Right atrium auricular region (tissue), 2 donors: Measurements from ENCODE around the gene C4orf36. TPM values are rescaled to one million over a fixed set of nuclear protein-coding genes. Genes with fewer than 3 reads are reported as not detected.
A peak's percentile ranks its signal among the peaks of the same experiment; 100 is the strongest.

Source experiments
- DNase-seq: peaks from one replicate; pipeline ENCODE4 v3.0.0-alpha.2; 2019; ENCODE audit warnings: low spot score
- H3K27ac ChIP-seq, 2 donors: fragments of 200-600 bp; sonication (generic); 1 replicate in 1 of 2; 2 replicates in 1 of 2; pipeline ENCODE4 v1.5.1; 2016 to 2019
- H3K27me3 ChIP-seq, 2 donors: fragments of 200-600 bp; sonication (generic); one replicate each; pipeline versions ENCODE4 v1.5.1 to v1.6.0; 2017 to 2019
- H3K36me3 ChIP-seq: fragments of 200-600 bp; sonication (generic); one replicate; pipeline ENCODE4 v1.5.1; 2016
- H3K4me1 ChIP-seq, 2 donors: fragments of 200-600 bp; sonication (generic); one replicate each; pipeline versions ENCODE4 v1.5.1 to v1.6.0; 2017 to 2019
- H3K4me3 ChIP-seq, 2 donors: fragments of 200-600 bp; sonication (generic); 1 replicate in 1 of 2; 2 replicates in 1 of 2; pipeline ENCODE4 v1.5.1; 2017 to 2019; ENCODE audit warnings: mild to moderate bottlenecking in 1 of 2, moderate library complexity in 1 of 2
- H3K9me3 ChIP-seq, 2 donors: fragments of 200-600 bp; sonication (generic); one replicate each; pipeline ENCODE4 v1.5.1; 2019
- CTCF ChIP-seq, 2 donors: fragments of 200-600 bp; sonication (generic); IDR thresholded peaks; one replicate each; pipeline ENCODE4 v1.5.1; 2019; ENCODE audit warnings: antibody characterized with exemption in 2 of 2
- total RNA-seq, 2 donors: library from RNA; depleted of rRNA; stranded (reverse); fragments of >200 nt; gene quantifications; one replicate each; pipeline ENCODE4 v1.1.0, GENCODE V29; 2016

C4orf36 gene
- not detected for total RNA-seq

- Histone ChIP-seq H3K4me3 (peak within 1 kb of the TSS; percentile 68 to 82), H3K36me3 (no peaks in the 10 kb centered on the region), H3K4me1 (peaks cover 0 to 13% of the 10 kb centered on the region in 2 donors), H3K9me3 (no peaks in the 10 kb centered on the region), H3K27me3 (no peaks in the 10 kb centered on the region), H3K27ac (peak within 1 kb of the TSS; percentile 54 to 64)
- no peak for TF ChIP-seq CTCF (IDR thresholded peaks at IDR 0.05)
- DNase-seq, result peak; percentile 67
These were observed at the start of gene C4orf36 for GRCh38 chr4:86891762-86892635. Gene C4orf36 (minus strand): TSS chr4:86892422. CDS start chr4:86891520, 902 bp downstream.

DNA sequence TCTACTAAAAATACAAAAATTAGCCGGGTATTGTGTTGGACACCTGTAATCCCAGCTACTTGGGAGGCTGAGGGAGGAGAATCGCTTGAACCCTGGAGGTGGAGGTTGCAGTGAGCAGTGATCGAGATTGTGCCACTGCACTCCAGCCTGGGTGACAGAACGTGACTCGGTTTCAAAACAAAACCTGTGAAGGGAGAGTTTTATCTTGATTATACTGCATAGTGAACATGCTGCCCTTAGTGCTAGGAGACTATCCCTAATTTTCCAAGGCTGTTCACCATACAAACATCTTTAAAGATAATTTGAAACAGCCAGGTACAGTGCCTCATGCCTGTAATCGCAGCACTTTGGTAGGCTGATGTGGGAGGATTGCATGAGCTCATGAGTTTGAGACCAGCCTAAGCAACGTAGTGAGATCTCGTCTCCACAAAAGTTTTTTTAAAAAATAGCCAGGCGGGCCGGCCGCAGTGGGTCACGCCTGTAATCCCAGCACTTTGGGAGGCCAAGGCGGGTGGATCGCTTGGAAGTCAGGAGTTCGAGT lies 48.8 kb upstream of the C4orf36 start:
- Histone ChIP-seq H3K27ac (no peak overlapping the region), H3K27me3 (no peaks in the 10 kb centered on the region), H3K9me3 (no peaks in the 10 kb centered on the region), H3K36me3 (no peaks in the 10 kb centered on the region), H3K4me1 (peaks cover 0 to 59% of the 10 kb centered on the region in 2 donors), H3K4me3 (no peak overlapping the region)
- DNase-seq, result no peak
- TF ChIP-seq CTCF (IDR thresholded peaks at IDR 0.05), result no peak

DNA sequence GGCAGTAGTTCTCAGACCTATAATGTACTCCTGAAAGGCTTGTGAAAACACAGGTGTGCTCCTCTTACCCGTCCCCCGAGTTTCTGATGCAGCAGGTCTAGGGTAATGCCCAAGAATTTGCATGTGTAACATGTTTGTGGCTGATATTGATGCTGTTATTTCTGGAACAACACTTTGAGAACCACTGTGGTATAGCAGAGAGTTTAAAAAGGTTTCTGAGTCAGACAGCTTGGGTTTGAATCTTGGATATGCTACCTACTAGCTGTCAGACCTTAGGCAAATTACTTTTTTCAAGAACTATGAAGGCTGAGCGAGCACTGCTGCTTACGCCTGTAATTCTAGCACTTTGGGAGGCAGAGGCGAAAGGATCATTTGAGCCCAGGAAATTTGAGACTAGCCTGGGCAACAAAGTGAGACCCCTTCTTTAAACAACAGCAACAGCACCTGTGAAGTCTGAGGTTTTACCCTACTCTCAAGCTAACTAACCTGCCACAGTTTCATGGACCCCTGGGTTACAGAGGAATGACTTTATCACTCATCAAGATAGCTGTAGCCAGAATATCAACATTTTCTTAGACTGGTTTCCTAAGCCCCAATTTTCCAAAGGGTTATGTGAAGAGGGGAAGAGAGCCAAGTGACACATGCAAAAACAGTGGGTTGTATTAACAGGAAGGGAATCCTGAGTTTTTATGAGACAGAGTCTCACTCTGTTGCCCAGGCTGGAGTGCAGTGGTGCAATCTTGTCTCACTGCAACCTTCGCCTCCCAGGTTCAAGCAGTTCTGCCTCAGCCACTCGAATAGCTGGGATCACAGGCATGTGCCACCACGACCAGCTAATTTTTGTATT lies 47.7 kb upstream of the C4orf36 start:
- no peak for DNase-seq
- H3K27ac ChIP-seq, result peak overlapping the region; percentile 43 to 59
- no peak overlapping the region for H3K4me3 ChIP-seq
- TF ChIP-seq CTCF (IDR thresholded peaks at IDR 0.05), result no peak
- H3K36me3 ChIP-seq, result no peaks in the 10 kb centered on the region
- no peaks in the 10 kb centered on the region for H3K27me3 ChIP-seq
- H3K9me3 ChIP-seq, result no peaks in the 10 kb centered on the region
- peaks cover 0 to 59% of the 10 kb centered on the region in 2 donors for H3K4me1 ChIP-seq

GRCh38 chr4:86938771-86939520 lies 46.7 kb upstream of the C4orf36 start:
- Histone ChIP-seq H3K27ac (peak overlapping the region; percentile 43 to 59), H3K27me3 (no peaks in the 10 kb centered on the region), H3K4me3 (no peak overlapping the region), H3K4me1 (peaks cover 0 to 64% of the 10 kb centered on the region in 2 donors), H3K36me3 (no peaks in the 10 kb centered on the region), H3K9me3 (no peaks in the 10 kb centered on the region)
- no peak for TF ChIP-seq CTCF (IDR thresholded peaks at IDR 0.05)
- DNase-seq, result no peak
